GM12891 (cell line): ENCODE results near the gene IL1RL2.

Experiments used
- PAX5 ChIP-seq: IDR thresholded peaks from 2 replicates; pipeline ENCODE4 v1.6.1; 2011; ENCODE audit warnings: low read length, moderate library complexity, mild to moderate bottlenecking; ENCODE audit not compliant: insufficient read depth, severe bottlenecking
- POLR2AphosphoS5 ChIP-seq: IDR thresholded peaks from 2 replicates; pipeline ENCODE4 v1.6.1; 2011; ENCODE audit warnings: low read depth, low read length, control low read depth
- TAF1 ChIP-seq: IDR thresholded peaks from 2 replicates; pipeline ENCODE4 v1.6.1; 2011; ENCODE audit warnings: low read depth, low read length, control low read depth

DNA sequence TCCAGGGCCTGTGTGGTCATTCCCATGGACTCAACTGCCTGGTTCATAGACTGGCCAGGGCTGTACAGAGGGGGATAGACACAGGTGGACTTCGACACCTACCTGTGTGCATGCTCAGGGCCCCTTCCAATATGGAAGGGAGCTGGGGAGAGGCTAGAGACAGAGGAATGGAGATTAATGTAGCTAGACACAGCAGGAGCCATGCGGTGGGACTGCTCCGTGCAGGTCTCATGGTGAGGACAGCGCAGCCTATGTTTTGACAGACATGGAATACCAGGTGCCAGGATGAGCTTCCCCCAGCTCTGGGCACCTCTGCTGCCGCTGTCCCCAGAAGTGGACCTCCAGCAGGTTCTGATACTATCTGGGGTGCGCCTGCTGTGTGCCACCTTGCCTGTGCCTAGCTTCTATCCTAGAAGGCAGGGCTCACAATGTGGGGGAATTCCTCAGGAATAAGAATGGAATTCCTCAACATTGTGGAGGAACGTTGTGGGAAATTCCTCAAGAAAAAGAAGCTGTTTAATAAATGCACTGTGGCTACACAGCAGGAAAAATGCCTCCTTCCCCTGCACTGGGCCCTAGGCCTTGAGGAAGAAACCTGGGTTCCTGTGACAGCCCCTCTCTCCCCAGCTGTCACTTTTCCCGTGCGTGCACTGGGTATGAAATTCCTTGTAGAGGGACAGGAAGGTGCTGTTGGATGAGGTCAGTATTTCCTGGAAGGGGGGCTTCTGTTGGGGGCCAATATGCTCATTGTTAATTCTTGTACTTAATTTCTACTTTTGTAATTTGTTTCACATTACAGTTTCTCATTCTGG, 37.0 kb upstream of the IL1RL2 start:
- TF ChIP-seq TAF1, result no peak
- TF ChIP-seq POLR2AphosphoS5, result no peak
- no peak for TF ChIP-seq PAX5
